ENCODE results near the gene RIMBP2. TPM values are rescaled to one million over a fixed set of nuclear protein-coding genes. Genes with fewer than 3 reads are reported as not detected.

RIMBP2 gene
- total and polyA plus RNA-seq, 7 experiments from 2014 or later, result 0.05 TPM; not detected in 6

GRCh38 chr12:130371296-130371695, 344.8 kb downstream of the RIMBP2 start:
- Mint-ChIP-seq H3K36me3 (no peaks in the 10 kb centered on the region), H3K4me1 (no peaks in the 10 kb centered on the region), H3K4me3 (no peak overlapping the region), H3K27ac (no peak overlapping the region), H3K27me3 (peaks cover 0 to 38% (median 14%) of the 10 kb centered on the region in 5 donors), H3K9me3 (peaks cover 0 to 4% (median 0%) of the 10 kb centered on the region in 11 donors)
- DNase-seq (no peak), ATAC-seq (no peak)
- no peak overlapping the region for H3K27ac ChIP-seq (ENCODE audit: low read depth, low read length)
- H3K36me3 ChIP-seq (ENCODE audit: control insufficient read depth in 2 of 3, insufficient read depth in 3 of 3, low read length in 3 of 3), result no peaks in the 10 kb centered on the region
- H3K4me1 ChIP-seq (ENCODE audit: control insufficient read depth in 2 of 2, insufficient read depth in 2 of 2, low read length in 2 of 2), result no peaks in the 10 kb centered on the region
- H3K4me3 ChIP-seq (ENCODE audit: low read length), result no peak overlapping the region
- no peaks in the 10 kb centered on the region for H3K9me3 ChIP-seq (ENCODE audit: control insufficient read depth in 2 of 3, low read length in 3 of 3)
- POLR2A ChIA-PET, result no interaction called here
- CTCF ChIA-PET, result no interaction called here
- no peaks in the 10 kb centered on the region for H3K27me3 ChIP-seq (ENCODE audit: control insufficient read depth in 2 of 2, insufficient read depth in 2 of 2, low read length in 2 of 2)
- intact Hi-C loops (cut with micrococcal nuclease), result no loop called here

GRCh38 chr12:130369816-130370215, 346.3 kb downstream of the RIMBP2 start:
- Histone ChIP-seq H3K4me3 (ENCODE audit: low read length) (no peak overlapping the region), H3K36me3 (ENCODE audit: control insufficient read depth in 2 of 3, insufficient read depth in 3 of 3, low read length in 3 of 3) (no peaks in the 10 kb centered on the region), H3K27me3 (ENCODE audit: control insufficient read depth in 2 of 2, insufficient read depth in 2 of 2, low read length in 2 of 2) (no peaks in the 10 kb centered on the region), H3K27ac (ENCODE audit: low read depth, low read length) (no peak overlapping the region), H3K9me3 (ENCODE audit: control insufficient read depth in 2 of 3, low read length in 3 of 3) (no peaks in the 10 kb centered on the region), H3K4me1 (ENCODE audit: control insufficient read depth in 2 of 2, insufficient read depth in 2 of 2, low read length in 2 of 2) (no peaks in the 10 kb centered on the region)
- ChIA-PET CTCF (no interaction called here), POLR2A (no interaction called here)
- Mint-ChIP-seq H3K4me3 (no peak overlapping the region), H3K36me3 (no peaks in the 10 kb centered on the region), H3K9me3 (peaks cover 0 to 3% (median 0%) of the 10 kb centered on the region in 11 donors), H3K27ac (no peak overlapping the region), H3K4me1 (no peaks in the 10 kb centered on the region), H3K27me3 (peaks cover 0 to 31% (median 4%) of the 10 kb centered on the region in 5 donors)
- no peak for ATAC-seq
- intact Hi-C loops (cut with micrococcal nuclease), result no loop called here
- DNase-seq, result no peak

DNA sequence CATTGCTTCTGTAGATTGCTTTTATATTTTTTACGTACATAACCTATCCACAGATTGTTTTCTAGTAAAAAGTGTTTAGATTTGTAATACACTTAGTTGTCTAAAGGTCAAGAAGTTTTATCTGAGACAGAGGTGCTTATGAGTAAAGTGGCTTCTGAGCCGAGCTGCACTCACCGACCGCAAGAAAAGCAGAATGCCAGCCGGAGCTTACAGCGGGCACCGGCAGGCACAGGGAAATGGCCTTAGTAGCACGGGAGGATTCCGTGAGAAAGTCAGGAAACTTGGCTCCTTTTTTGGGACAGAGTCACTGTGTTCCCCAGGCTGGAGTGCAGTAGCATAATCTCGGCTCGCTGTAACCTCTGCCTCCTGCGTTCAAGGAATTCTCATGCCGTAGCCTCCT, 348.6 kb downstream of the RIMBP2 start:
- no peaks in the 10 kb centered on the region for H3K4me1 ChIP-seq (ENCODE audit: control insufficient read depth in 2 of 2, insufficient read depth in 2 of 2, low read length in 2 of 2)
- H3K36me3 Mint-ChIP-seq, result no peaks in the 10 kb centered on the region
- H3K4me1 Mint-ChIP-seq, result no peaks in the 10 kb centered on the region
- intact Hi-C loops (cut with micrococcal nuclease), result no loop called here
- DNase-seq (no peak), ATAC-seq (no peak)
- H3K9me3 ChIP-seq (ENCODE audit: control insufficient read depth in 2 of 3, low read length in 3 of 3), result no peaks in the 10 kb centered on the region
- peaks cover 0 to 31% (median 11%) of the 10 kb centered on the region in 5 donors for H3K27me3 Mint-ChIP-seq
- no peak overlapping the region for H3K4me3 Mint-ChIP-seq
- H3K27ac ChIP-seq (ENCODE audit: low read depth, low read length), result no peak overlapping the region
- H3K36me3 ChIP-seq (ENCODE audit: control insufficient read depth in 2 of 3, insufficient read depth in 3 of 3, low read length in 3 of 3), result no peaks in the 10 kb centered on the region
- H3K27ac Mint-ChIP-seq, result no peak overlapping the region
- H3K27me3 ChIP-seq (ENCODE audit: control insufficient read depth in 2 of 2, insufficient read depth in 2 of 2, low read length in 2 of 2), result no peaks in the 10 kb centered on the region
- ChIA-PET CTCF (no interaction called here), POLR2A (no interaction called here)
- no peak overlapping the region for H3K4me3 ChIP-seq (ENCODE audit: low read length)
- H3K9me3 Mint-ChIP-seq, result peaks cover 0 to 5% (median 0%) of the 10 kb centered on the region in 11 donors

DNA sequence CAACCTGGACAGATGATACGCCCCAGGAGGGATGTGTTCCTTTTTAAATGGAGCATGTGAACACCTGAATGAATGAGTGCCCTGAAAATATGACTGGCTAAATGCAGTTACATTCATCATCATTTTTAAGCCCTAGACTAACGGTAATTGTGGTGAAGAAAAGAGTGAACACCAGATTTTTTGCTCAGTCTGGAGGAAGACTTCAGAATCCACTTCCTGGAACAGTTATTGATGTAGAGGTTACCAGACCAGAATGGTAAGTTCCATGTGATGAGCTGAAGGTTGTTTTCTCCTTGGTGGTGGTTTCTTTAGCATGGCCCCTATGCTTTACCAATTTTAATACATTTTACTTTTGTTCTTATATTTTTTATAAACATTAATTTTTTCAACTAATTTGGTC, 349.1 kb downstream of the RIMBP2 start:
- ChIA-PET CTCF (no interaction called here), POLR2A (no interaction called here)
- Histone ChIP-seq H3K4me1 (ENCODE audit: control insufficient read depth in 2 of 2, insufficient read depth in 2 of 2, low read length in 2 of 2) (no peaks in the 10 kb centered on the region), H3K27ac (ENCODE audit: low read depth, low read length) (no peak overlapping the region), H3K27me3 (ENCODE audit: control insufficient read depth in 2 of 2, insufficient read depth in 2 of 2, low read length in 2 of 2) (no peaks in the 10 kb centered on the region), H3K4me3 (ENCODE audit: low read length) (no peak overlapping the region), H3K9me3 (ENCODE audit: control insufficient read depth in 2 of 3, low read length in 3 of 3) (no peaks in the 10 kb centered on the region), H3K36me3 (ENCODE audit: control insufficient read depth in 2 of 3, insufficient read depth in 3 of 3, low read length in 3 of 3) (no peaks in the 10 kb centered on the region)
- intact Hi-C loops (cut with micrococcal nuclease), result no loop called here
- Mint-ChIP-seq H3K9me3 (peaks cover 0 to 5% (median 0%) of the 10 kb centered on the region in 11 donors), H3K36me3 (no peaks in the 10 kb centered on the region), H3K27ac (no peak overlapping the region), H3K4me3 (no peak overlapping the region), H3K4me1 (no peaks in the 10 kb centered on the region), H3K27me3 (peaks cover 0 to 31% (median 11%) of the 10 kb centered on the region in 5 donors)
- ATAC-seq (no peak), DNase-seq (no peak)

DNA sequence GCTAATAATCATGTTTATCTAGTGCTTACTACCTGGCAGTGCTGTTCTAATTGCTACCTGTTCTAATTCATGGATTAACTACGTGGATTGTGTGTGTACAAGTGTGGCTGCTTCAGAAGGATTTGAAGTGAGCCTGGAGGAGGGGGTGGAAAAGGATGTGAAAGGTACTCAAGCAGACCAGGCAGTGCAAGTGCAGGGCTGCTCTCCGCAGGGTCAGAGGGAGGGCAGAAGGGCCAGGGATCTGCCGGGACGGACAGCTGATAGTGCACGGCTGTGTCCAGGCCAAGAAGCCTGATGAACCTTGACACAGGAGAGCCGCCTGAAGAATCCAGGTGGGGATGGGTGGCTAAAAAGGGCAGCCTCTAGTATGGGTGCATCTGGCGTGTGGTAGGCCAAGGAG, 349.9 kb downstream of the RIMBP2 start:
- no peak overlapping the region for H3K27ac ChIP-seq (ENCODE audit: low read depth, low read length)
- ChIA-PET POLR2A (no interaction called here), CTCF (no interaction called here)
- Mint-ChIP-seq H3K4me1 (no peaks in the 10 kb centered on the region), H3K27me3 (peaks cover 2 to 31% (median 11%) of the 10 kb centered on the region in 5 donors), H3K36me3 (no peaks in the 10 kb centered on the region), H3K9me3 (peaks cover 0 to 5% (median 0%) of the 10 kb centered on the region in 11 donors), H3K4me3 (no peak overlapping the region), H3K27ac (no peak overlapping the region)
- no peak overlapping the region for H3K4me3 ChIP-seq (ENCODE audit: low read length)
- H3K36me3 ChIP-seq (ENCODE audit: control insufficient read depth in 2 of 3, insufficient read depth in 3 of 3, low read length in 3 of 3), result no peaks in the 10 kb centered on the region
- no peak for ATAC-seq
- intact Hi-C loops (cut with micrococcal nuclease), result no loop called here
- H3K4me1 ChIP-seq (ENCODE audit: control insufficient read depth in 2 of 2, insufficient read depth in 2 of 2, low read length in 2 of 2), result no peaks in the 10 kb centered on the region
- H3K27me3 ChIP-seq (ENCODE audit: control insufficient read depth in 2 of 2, insufficient read depth in 2 of 2, low read length in 2 of 2), result no peaks in the 10 kb centered on the region
- DNase-seq, result no peak
- no peaks in the 10 kb centered on the region for H3K9me3 ChIP-seq (ENCODE audit: control insufficient read depth in 2 of 3, low read length in 3 of 3)

DNA sequence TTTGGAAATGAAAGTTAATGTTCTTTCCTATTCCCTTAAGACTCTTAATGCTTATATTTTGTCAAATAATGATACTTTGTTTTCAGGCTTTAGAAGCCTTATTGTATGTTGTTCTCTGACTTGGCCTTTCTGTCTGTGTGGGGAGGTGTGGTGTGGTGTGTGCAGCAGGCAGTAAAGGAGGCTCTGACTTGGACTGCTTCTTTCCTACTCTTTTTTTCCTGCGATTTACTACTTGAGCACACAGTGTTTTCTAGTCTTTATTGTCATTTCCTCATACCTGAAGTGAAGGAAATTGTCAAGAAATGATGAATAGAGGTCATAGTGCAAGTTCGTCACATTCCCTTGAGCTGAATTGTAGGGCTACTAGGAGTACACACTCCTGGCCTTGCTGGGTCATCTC, 351.5 kb downstream of the RIMBP2 start:
- ChIA-PET CTCF (no interaction called here), POLR2A (no interaction called here)
- DNase-seq (no peak), ATAC-seq (no peak)
- Histone ChIP-seq H3K9me3 (ENCODE audit: control insufficient read depth in 2 of 3, low read length in 3 of 3) (no peaks in the 10 kb centered on the region), H3K36me3 (ENCODE audit: control insufficient read depth in 2 of 3, insufficient read depth in 3 of 3, low read length in 3 of 3) (no peaks in the 10 kb centered on the region), H3K27me3 (ENCODE audit: control insufficient read depth in 2 of 2, insufficient read depth in 2 of 2, low read length in 2 of 2) (no peaks in the 10 kb centered on the region), H3K4me3 (ENCODE audit: low read length) (no peak overlapping the region), H3K27ac (ENCODE audit: low read depth, low read length) (no peak overlapping the region), H3K4me1 (ENCODE audit: control insufficient read depth in 2 of 2, insufficient read depth in 2 of 2, low read length in 2 of 2) (no peaks in the 10 kb centered on the region)
- H3K27ac Mint-ChIP-seq, result no peak overlapping the region
- no peaks in the 10 kb centered on the region for H3K36me3 Mint-ChIP-seq
- H3K27me3 Mint-ChIP-seq, result peaks cover 2 to 35% (median 15%) of the 10 kb centered on the region in 5 donors
- H3K4me1 Mint-ChIP-seq, result no peaks in the 10 kb centered on the region
- intact Hi-C loops (cut with micrococcal nuclease), result no loop called here
- H3K4me3 Mint-ChIP-seq, result no peak overlapping the region
- peaks cover 0 to 5% (median 0%) of the 10 kb centered on the region in 11 donors for H3K9me3 Mint-ChIP-seq

DNA sequence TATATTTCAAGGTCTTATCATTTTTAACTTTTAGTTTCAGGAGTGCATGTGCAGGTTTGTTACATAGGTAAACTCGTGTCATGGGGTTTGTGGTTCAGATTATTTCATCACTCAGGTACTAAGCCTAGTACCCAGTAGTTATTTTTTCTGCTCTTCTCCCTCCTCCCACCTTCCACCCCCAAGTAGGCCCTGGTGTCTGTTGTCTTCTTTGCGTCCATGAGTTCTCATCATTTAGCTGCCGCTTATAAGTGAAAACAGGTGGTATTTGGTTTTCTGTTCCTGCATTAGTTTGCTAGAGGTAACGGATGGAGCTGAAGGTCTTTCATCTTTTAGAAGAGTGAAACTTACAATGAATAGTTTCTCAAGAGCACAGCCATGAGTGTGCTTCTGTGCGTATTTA, 354.0 kb downstream of the RIMBP2 start:
- no peak overlapping the region for H3K27ac Mint-ChIP-seq
- H3K9me3 Mint-ChIP-seq, result peaks cover 0 to 5% (median 0%) of the 10 kb centered on the region in 11 donors
- ChIA-PET CTCF (no interaction called here), POLR2A (no interaction called here)
- H3K27me3 Mint-ChIP-seq, result peaks cover 2 to 48% (median 32%) of the 10 kb centered on the region in 5 donors
- no peaks in the 10 kb centered on the region for H3K36me3 Mint-ChIP-seq
- Histone ChIP-seq H3K36me3 (ENCODE audit: control insufficient read depth in 2 of 3, insufficient read depth in 3 of 3, low read length in 3 of 3) (no peaks in the 10 kb centered on the region), H3K27ac (ENCODE audit: low read depth, low read length) (no peak overlapping the region), H3K4me3 (ENCODE audit: low read length) (no peak overlapping the region), H3K9me3 (ENCODE audit: control insufficient read depth in 2 of 3, low read length in 3 of 3) (no peaks in the 10 kb centered on the region), H3K27me3 (ENCODE audit: control insufficient read depth in 2 of 2, insufficient read depth in 2 of 2, low read length in 2 of 2) (no peaks in the 10 kb centered on the region), H3K4me1 (ENCODE audit: control insufficient read depth in 2 of 2, insufficient read depth in 2 of 2, low read length in 2 of 2) (no peaks in the 10 kb centered on the region)
- ATAC-seq (no peak), DNase-seq (no peak)
- H3K4me3 Mint-ChIP-seq, result no peak overlapping the region
- no peaks in the 10 kb centered on the region for H3K4me1 Mint-ChIP-seq
- intact Hi-C loops (cut with micrococcal nuclease), result no loop called here

All from naive thymus-derived CD4-positive, alpha-beta T cell (primary cell).